Loucy (cell line): ENCODE data around the gene CYB561A3.

ENCODE experiments used
- H2AFZ ChIP-seq: fragments of 200-600 bp; sonication (generic); 2 replicates; pipeline ENCODE4 v1.6.0; 2016; ENCODE audit warnings: antibody characterized with exemption, mild to moderate bottlenecking, low read length, moderate library complexity
- H3F3A ChIP-seq: fragments of 200-600 bp; 2 replicates; pipeline ENCODE4 v1.6.0; 2016; ENCODE audit warnings: antibody characterized with exemption, low read depth, mild to moderate bottlenecking
- H3K27me3 ChIP-seq: fragments of 200-600 bp; sonication (generic); 2 replicates; pipeline ENCODE4 v1.6.1; 2014; ENCODE audit warnings: low read length, mild to moderate bottlenecking; ENCODE audit not compliant: insufficient read depth, poor library complexity, severe bottlenecking
- H3K36me3 ChIP-seq: fragments of 200-600 bp; sonication (generic); 2 replicates; pipeline ENCODE4 v1.6.1; 2016; ENCODE audit warnings: low read length; ENCODE audit not compliant: insufficient read depth
- H3K4me1 ChIP-seq: fragments of 200-600 bp; sonication (generic); 2 replicates; pipeline ENCODE4 v1.5.1; 2014; ENCODE audit warnings: low read length, mild to moderate bottlenecking; ENCODE audit not compliant: insufficient read depth, poor library complexity, severe bottlenecking
- H3K4me2 ChIP-seq: fragments of 200-600 bp; sonication (generic); 2 replicates; pipeline ENCODE4 v1.6.0; 2014; ENCODE audit warnings: antibody characterized with exemption, low read length, low read depth, mild to moderate bottlenecking; ENCODE audit not compliant: poor library complexity, severe bottlenecking
- H3K4me3 ChIP-seq: fragments of 200-600 bp; sonication (generic); 2 replicates; pipeline ENCODE4 v1.5.1; 2014; ENCODE audit warnings: low read length, mild to moderate bottlenecking, mixed read lengths; ENCODE audit not compliant: poor library complexity, severe bottlenecking
- H3K79me2 ChIP-seq: fragments of 200-600 bp; sonication (generic); 2 replicates; pipeline ENCODE4 v1.6.1; 2014; ENCODE audit warnings: low read length; ENCODE audit not compliant: insufficient read depth
- H3K9ac ChIP-seq: fragments of 200-600 bp; sonication (generic); 2 replicates; pipeline ENCODE4 v1.6.0; 2014; ENCODE audit warnings: mild to moderate bottlenecking, low read depth, low read length, moderate library complexity; ENCODE audit not compliant: poor library complexity, severe bottlenecking
- H3K9me2 ChIP-seq: fragments of 200-600 bp; sonication (generic); replicated peaks from 2 replicates; pipeline ENCODE4 v1.6.1; 2016; ENCODE audit warnings: low read depth, low read length, mixed read lengths
- H3K9me3 ChIP-seq: fragments of 200-600 bp; sonication (generic); 2 replicates; pipeline ENCODE4 v1.6.1; 2014; ENCODE audit warnings: mild to moderate bottlenecking, antibody characterized with exemption, low read length, low read depth; ENCODE audit not compliant: insufficient read depth
- H4K20me1 ChIP-seq: fragments of 200-600 bp; sonication (generic); 2 replicates; pipeline ENCODE4 v1.6.0; 2014; ENCODE audit warnings: antibody characterized with exemption, low read length, mild to moderate bottlenecking; ENCODE audit not compliant: insufficient read depth, poor library complexity, severe bottlenecking
- EZH2phosphoT487 ChIP-seq: fragments of 200-600 bp; IDR thresholded peaks from 2 replicates; pipeline ENCODE4 v1.6.1; 2018; ENCODE audit warnings: antibody characterized with exemption, mild to moderate bottlenecking, moderate library complexity, borderline replicate concordance
- TF ChIP-seq, protein P1 (sequence below): fragments of 200-600 bp; sonication (generic); conservative IDR thresholded peaks from 2 replicates; pipeline ENCODE4 v1.5.1; 2014; ENCODE audit warnings: mild to moderate bottlenecking, antibody characterized with exemption, low read length

Gene CYB561A3

DNA sequence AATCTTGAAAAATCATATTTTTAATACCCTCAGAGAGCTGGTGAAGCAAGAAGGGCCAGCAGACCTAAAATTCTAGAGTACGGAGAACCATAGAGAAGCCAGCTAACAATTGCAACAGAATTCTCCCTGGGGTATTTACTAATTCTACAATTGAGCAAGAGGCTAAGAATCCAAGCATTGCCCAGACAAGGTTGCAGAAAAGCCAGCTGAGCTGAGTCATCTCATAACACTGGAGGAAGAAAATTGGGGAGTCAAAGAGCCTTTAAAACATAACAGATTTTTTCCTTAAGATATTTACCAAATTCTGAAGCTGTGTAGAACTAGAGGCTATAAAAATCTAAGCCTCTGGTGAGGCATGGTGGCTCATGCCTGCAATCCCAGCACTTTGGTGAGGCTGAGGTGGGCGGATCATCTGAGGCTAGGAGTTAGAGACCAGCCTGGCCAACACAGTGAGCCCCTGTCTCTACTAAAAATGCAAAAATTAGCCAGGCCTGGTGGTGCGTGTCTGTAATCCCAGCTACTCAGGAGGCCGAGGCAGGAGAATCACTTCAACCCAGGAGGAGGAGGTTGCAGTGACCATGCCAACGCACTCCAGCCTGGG lies 17.1 kb upstream of the CYB561A3 start:
- Histone ChIP-seq H4K20me1 (no peaks in the 10 kb centered on the region), H3K36me3 (no peaks in the 10 kb centered on the region), H3K9me2 (no peaks in the 10 kb centered on the region), H3K9ac (no peak overlapping the region), H3K9me3 (no peaks in the 10 kb centered on the region), H3K27me3 (no peaks in the 10 kb centered on the region), H3K79me2 (no peaks in the 10 kb centered on the region), H2AFZ (no peak overlapping the region), H3K4me3 (no peak overlapping the region), H3K4me2 (no peak overlapping the region), H3F3A (no peaks in the 10 kb centered on the region), H3K4me1 (no peaks in the 10 kb centered on the region)
- TF ChIP-seq EZH2phosphoT487 = no peak
- TF ChIP-seq, protein P1, sequence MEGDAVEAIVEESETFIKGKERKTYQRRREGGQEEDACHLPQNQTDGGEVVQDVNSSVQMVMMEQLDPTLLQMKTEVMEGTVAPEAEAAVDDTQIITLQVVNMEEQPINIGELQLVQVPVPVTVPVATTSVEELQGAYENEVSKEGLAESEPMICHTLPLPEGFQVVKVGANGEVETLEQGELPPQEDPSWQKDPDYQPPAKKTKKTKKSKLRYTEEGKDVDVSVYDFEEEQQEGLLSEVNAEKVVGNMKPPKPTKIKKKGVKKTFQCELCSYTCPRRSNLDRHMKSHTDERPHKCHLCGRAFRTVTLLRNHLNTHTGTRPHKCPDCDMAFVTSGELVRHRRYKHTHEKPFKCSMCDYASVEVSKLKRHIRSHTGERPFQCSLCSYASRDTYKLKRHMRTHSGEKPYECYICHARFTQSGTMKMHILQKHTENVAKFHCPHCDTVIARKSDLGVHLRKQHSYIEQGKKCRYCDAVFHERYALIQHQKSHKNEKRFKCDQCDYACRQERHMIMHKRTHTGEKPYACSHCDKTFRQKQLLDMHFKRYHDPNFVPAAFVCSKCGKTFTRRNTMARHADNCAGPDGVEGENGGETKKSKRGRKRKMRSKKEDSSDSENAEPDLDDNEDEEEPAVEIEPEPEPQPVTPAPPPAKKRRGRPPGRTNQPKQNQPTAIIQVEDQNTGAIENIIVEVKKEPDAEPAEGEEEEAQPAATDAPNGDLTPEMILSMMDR = no peak

GRCh38 chr11:61377461-61378160 lies 15.9 kb upstream of the CYB561A3 start:
- H3K27me3 ChIP-seq = no peaks in the 10 kb centered on the region
- H3K4me3 ChIP-seq = no peak overlapping the region
- TF ChIP-seq, protein P1 = no peak
- no peak for TF ChIP-seq EZH2phosphoT487
- H3K4me2 ChIP-seq = no peak overlapping the region
- no peaks in the 10 kb centered on the region for H4K20me1 ChIP-seq
- no peaks in the 10 kb centered on the region for H3F3A ChIP-seq
- H3K9ac ChIP-seq = no peak overlapping the region
- no peaks in the 10 kb centered on the region for H3K9me2 ChIP-seq
- no peaks in the 10 kb centered on the region for H3K79me2 ChIP-seq
- no peaks in the 10 kb centered on the region for H3K9me3 ChIP-seq
- H2AFZ ChIP-seq = no peak overlapping the region
- no peaks in the 10 kb centered on the region for H3K36me3 ChIP-seq
- H3K4me1 ChIP-seq = no peaks in the 10 kb centered on the region

DNA sequence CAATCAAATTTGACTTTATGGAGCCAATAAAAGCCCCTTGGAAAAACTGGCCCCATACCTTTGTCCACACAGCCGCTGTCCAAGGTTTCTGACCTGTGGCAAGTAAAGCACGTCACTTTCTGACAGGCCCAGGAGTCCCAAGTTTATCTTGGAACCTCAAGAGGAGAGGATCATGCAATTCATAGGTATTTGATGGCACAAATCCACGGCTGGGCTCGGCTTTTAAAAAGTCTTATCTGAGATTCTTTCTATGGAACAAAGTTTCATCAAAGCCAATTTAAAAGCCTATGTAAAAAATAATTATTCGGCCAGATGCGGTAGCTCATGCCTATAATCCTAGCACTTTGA lies 14.1 kb upstream of the CYB561A3 start:
- Histone ChIP-seq H3K9ac (no peak overlapping the region), H2AFZ (no peak overlapping the region), H4K20me1 (no peaks in the 10 kb centered on the region), H3K9me2 (no peaks in the 10 kb centered on the region), H3K4me1 (no peaks in the 10 kb centered on the region), H3K79me2 (no peaks in the 10 kb centered on the region), H3K4me2 (no peak overlapping the region), H3K36me3 (no peaks in the 10 kb centered on the region), H3K27me3 (no peaks in the 10 kb centered on the region), H3K9me3 (no peaks in the 10 kb centered on the region), H3K4me3 (no peak overlapping the region), H3F3A (no peaks in the 10 kb centered on the region)
- TF ChIP-seq EZH2phosphoT487 = no peak
- TF ChIP-seq, protein P1 = no peak
